Mesendoderm (in vitro differentiated cells): ENCODE results near the gene MAP7D2.

Experiments used
- DNase-seq: peaks from one replicate; pipeline ENCODE4 v3.0.0; 2013
- H2AK5ac ChIP-seq: 2 replicates; pipeline ENCODE4 v1.6.1; 2013; ENCODE audit warnings: low read length, inconsistent platforms
- H2BK120ac ChIP-seq: 2 replicates; pipeline ENCODE4 v1.6.1; 2013; ENCODE audit warnings: low read depth, mild to moderate bottlenecking, low read length, moderate library complexity, mixed read lengths
- H2BK15ac ChIP-seq: replicated peaks from 2 replicates; pipeline ENCODE4 v1.6.1; 2013; ENCODE audit warnings: low read depth, mild to moderate bottlenecking, moderate library complexity
- H2BK5ac ChIP-seq: 2 replicates; pipeline ENCODE4 v1.6.1; 2013; ENCODE audit warnings: low read length, inconsistent platforms
- H3K18ac ChIP-seq: 2 replicates; pipeline ENCODE4 v1.6.1; 2013; ENCODE audit warnings: mild to moderate bottlenecking, low read length, mixed read lengths
- H3K23ac ChIP-seq: one replicate; pipeline ENCODE4 v1.6.1; 2013; ENCODE audit warnings: low read length
- H3K27ac ChIP-seq: 2 replicates; pipeline ENCODE4 v1.5.1; 2013; ENCODE audit warnings: low read depth, mild to moderate bottlenecking, inconsistent platforms, low read length, moderate library complexity
- H3K27me3 ChIP-seq: 2 replicates; pipeline ENCODE4 v1.6.1; 2013; ENCODE audit warnings: low read length, control low read depth, mild to moderate bottlenecking, inconsistent platforms; ENCODE audit not compliant: insufficient read depth, poor library complexity
- H3K36me3 ChIP-seq: 2 replicates; pipeline ENCODE4 v1.6.1; 2013; ENCODE audit warnings: low read length, inconsistent platforms; ENCODE audit not compliant: control insufficient read depth, insufficient read depth
- H3K4ac ChIP-seq: one replicate; pipeline ENCODE4 v1.6.1; 2013; ENCODE audit warnings: low read depth, mild to moderate bottlenecking, low read length, moderate library complexity
- H3K4me1 ChIP-seq: 2 replicates; pipeline ENCODE4 v1.6.1; 2013; ENCODE audit warnings: low read depth, low read length, inconsistent platforms; ENCODE audit not compliant: control insufficient read depth
- H3K4me2 ChIP-seq: 2 replicates; pipeline ENCODE4 v1.6.1; 2013; ENCODE audit warnings: low read length
- H3K4me3 ChIP-seq: 2 replicates; pipeline ENCODE4 v1.5.1; 2013; ENCODE audit warnings: mild to moderate bottlenecking, low read length
- H3K56ac ChIP-seq: one replicate; pipeline ENCODE4 v1.6.1; 2013; ENCODE audit warnings: low read length
- H3K79me1 ChIP-seq: 2 replicates; pipeline ENCODE4 v1.6.1; 2013; ENCODE audit warnings: low read length, inconsistent platforms
- H3K79me2 ChIP-seq: 2 replicates; pipeline ENCODE4 v1.6.1; 2013; ENCODE audit warnings: mild to moderate bottlenecking, low read length; ENCODE audit not compliant: control insufficient read depth, insufficient read depth
- H3K9ac ChIP-seq: 2 replicates; pipeline ENCODE4 v1.6.1; 2013; ENCODE audit warnings: low read length, inconsistent platforms
- H4K5ac ChIP-seq: one replicate; pipeline ENCODE4 v1.6.1; 2013; ENCODE audit warnings: low read length
- H4K8ac ChIP-seq: one replicate; pipeline ENCODE4 v1.6.1; 2013; ENCODE audit warnings: low read depth, mild to moderate bottlenecking, control low read depth, low read length, moderate library complexity
- WGBS: extraction: QIAGEN DNeasy Blood & Tissue Kit; methylation state at CpG from one replicate; pipeline ENCODE4 v1.1.7; 2013; ENCODE audit warnings: low lambda C conversion rate, missing lambda C conversion rate; ENCODE audit not compliant: insufficient coverage; ENCODE audit errors: extremely low coverage; 5-methylcytosine and 5-hydroxymethylcytosine counted together

The MAP7D2 gene

GRCh38 chrX:20063153-20063552, 53.6 kb downstream of the MAP7D2 start:
- Histone ChIP-seq H3K23ac (no peak overlapping the region), H3K4me1 (no peaks in the 10 kb centered on the region), H2BK5ac (no peak overlapping the region), H3K56ac (no peak overlapping the region), H4K5ac (no peak overlapping the region), H3K9ac (no peak overlapping the region), H3K4me3 (no peak overlapping the region), H3K27me3 (no peaks in the 10 kb centered on the region), H3K4me2 (no peak overlapping the region), H3K36me3 (no peaks in the 10 kb centered on the region), H2BK15ac (no peak overlapping the region), H3K79me1 (no peaks in the 10 kb centered on the region), H3K4ac (no peak overlapping the region), H2BK120ac (no peak overlapping the region), H2AK5ac (no peak overlapping the region), H4K8ac (no peak overlapping the region), H3K18ac (no peak overlapping the region), H3K79me2 (no peaks in the 10 kb centered on the region), H3K27ac (no peak overlapping the region)
- DNase-seq: no peak
- no CpG with 5 or more reads among the region's 10 CpGs for WGBS

- no peak overlapping the region for H4K8ac ChIP-seq
- H3K79me2 ChIP-seq: no peaks in the 10 kb centered on the region
- no peak overlapping the region for H3K56ac ChIP-seq
- no peak overlapping the region for H2BK120ac ChIP-seq
- WGBS: no CpG with 5 or more reads among the region's 1 CpG
- H3K4me3 ChIP-seq: no peak overlapping the region
- no peak overlapping the region for H4K5ac ChIP-seq
- H3K27me3 ChIP-seq: no peaks in the 10 kb centered on the region
- no peaks in the 10 kb centered on the region for H3K79me1 ChIP-seq
- H3K4me2 ChIP-seq: no peak overlapping the region
- no peak overlapping the region for H3K9ac ChIP-seq
- DNase-seq: no peak
- H3K4ac ChIP-seq: no peak overlapping the region
- no peak overlapping the region for H2BK5ac ChIP-seq
- H2BK15ac ChIP-seq: no peak overlapping the region
- H3K18ac ChIP-seq: no peak overlapping the region
- no peaks in the 10 kb centered on the region for H3K4me1 ChIP-seq
- H3K36me3 ChIP-seq: no peaks in the 10 kb centered on the region
- H2AK5ac ChIP-seq: no peak overlapping the region
- H3K27ac ChIP-seq: no peak overlapping the region
- no peak overlapping the region for H3K23ac ChIP-seq
Measured at GRCh38 chrX:20061855-20062254, 54.9 kb downstream of the MAP7D2 start.

- no peak for DNase-seq
- Histone ChIP-seq H3K27ac (no peak overlapping the region), H3K4me2 (no peak overlapping the region), H4K8ac (no peak overlapping the region), H2AK5ac (no peak overlapping the region), H2BK15ac (no peak overlapping the region), H2BK5ac (no peak overlapping the region), H3K79me1 (no peaks in the 10 kb centered on the region), H3K56ac (no peak overlapping the region), H2BK120ac (no peak overlapping the region), H3K23ac (no peak overlapping the region), H3K9ac (no peak overlapping the region), H3K27me3 (no peaks in the 10 kb centered on the region), H3K36me3 (no peaks in the 10 kb centered on the region), H3K18ac (no peak overlapping the region), H3K4ac (no peak overlapping the region), H3K4me3 (no peak overlapping the region), H3K4me1 (no peaks in the 10 kb centered on the region), H3K79me2 (no peaks in the 10 kb centered on the region), H4K5ac (no peak overlapping the region)
- WGBS: no CpG with 5 or more reads among the region's 5 CpGs
Measured at GRCh38 chrX:20060961-20061748, 55.6 kb downstream of the MAP7D2 start.

GRCh38 chrX:20059467-20060128, 57.1 kb downstream of the MAP7D2 start:
- no peak overlapping the region for H2BK15ac ChIP-seq
- no peak overlapping the region for H2AK5ac ChIP-seq
- H4K8ac ChIP-seq: no peak overlapping the region
- no peak overlapping the region for H4K5ac ChIP-seq
- no peak overlapping the region for H3K4ac ChIP-seq
- no peaks in the 10 kb centered on the region for H3K27me3 ChIP-seq
- H3K56ac ChIP-seq: no peak overlapping the region
- no CpG with 5 or more reads among the region's 5 CpGs for WGBS
- no peak overlapping the region for H3K4me2 ChIP-seq
- no peak overlapping the region for H2BK120ac ChIP-seq
- no peak overlapping the region for H3K9ac ChIP-seq
- no peak overlapping the region for H3K27ac ChIP-seq
- no peaks in the 10 kb centered on the region for H3K36me3 ChIP-seq
- H2BK5ac ChIP-seq: no peak overlapping the region
- peak; percentile 3 for DNase-seq
- H3K4me1 ChIP-seq: no peaks in the 10 kb centered on the region
- no peaks in the 10 kb centered on the region for H3K79me2 ChIP-seq
- no peak overlapping the region for H3K23ac ChIP-seq
- no peak overlapping the region for H3K4me3 ChIP-seq
- no peak overlapping the region for H3K18ac ChIP-seq
- no peaks in the 10 kb centered on the region for H3K79me1 ChIP-seq

GRCh38 chrX:20057479-20057878, 59.2 kb downstream of the MAP7D2 start:
- Histone ChIP-seq H2BK120ac (no peak overlapping the region), H3K4me3 (no peak overlapping the region), H3K27me3 (no peaks in the 10 kb centered on the region), H3K36me3 (no peaks in the 10 kb centered on the region), H2BK15ac (no peak overlapping the region), H3K23ac (no peak overlapping the region), H2AK5ac (no peak overlapping the region), H3K56ac (no peak overlapping the region), H3K4me2 (no peak overlapping the region), H4K8ac (no peak overlapping the region), H3K79me2 (no peaks in the 10 kb centered on the region), H3K27ac (no peak overlapping the region), H3K4ac (no peak overlapping the region), H3K4me1 (no peaks in the 10 kb centered on the region), H2BK5ac (no peak overlapping the region), H3K18ac (no peak overlapping the region), H3K9ac (no peak overlapping the region), H4K5ac (no peak overlapping the region), H3K79me1 (no peaks in the 10 kb centered on the region)
- no peak for DNase-seq
- WGBS: no CpG with 5 or more reads among the region's 4 CpGs
